ENCODE measurements around the gene DACT3. TPM values are rescaled to one million over a fixed set of nuclear protein-coding genes. Genes with fewer than 3 reads are reported as not detected.

Gene DACT3
- total RNA-seq, 1 experiment from 2014 or later: 0.75 TPM

DNA sequence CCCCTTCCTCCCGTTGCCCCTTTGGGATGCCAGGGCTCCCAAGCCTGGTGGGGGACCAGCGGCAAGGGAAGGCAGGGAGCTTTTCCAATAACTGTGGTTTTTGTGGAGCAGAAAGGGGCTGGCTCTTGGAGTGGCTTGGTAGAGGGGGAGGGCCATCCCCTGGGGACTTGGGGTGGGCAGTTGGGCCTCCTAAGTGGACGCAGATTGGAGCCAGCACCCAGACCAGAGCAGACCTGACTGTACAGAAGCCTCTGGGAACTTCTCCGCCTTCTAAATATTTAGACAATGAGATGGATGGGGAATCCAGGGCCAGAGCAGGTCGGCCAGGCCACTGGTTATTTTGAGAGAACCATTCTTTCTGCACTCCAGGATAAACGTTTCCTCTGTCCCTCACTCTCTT is 40.3 kb downstream of the DACT3 start:
- Mint-ChIP-seq H3K36me3 (ENCODE audit: insufficient read depth, unreplicated experiment) (no peaks in the 10 kb centered on the region), H3K4me3 (ENCODE audit: unreplicated experiment) (no peak overlapping the region), H3K9me3 (ENCODE audit: unreplicated experiment) (no peaks in the 10 kb centered on the region), H3K4me1 (ENCODE audit: low read depth, unreplicated experiment) (no peaks in the 10 kb centered on the region), H3K27me3 (ENCODE audit: insufficient read depth, unreplicated experiment) (no peaks in the 10 kb centered on the region), H3K27ac (ENCODE audit: unreplicated experiment) (no peak overlapping the region)
- intact Hi-C loops (cut with micrococcal nuclease; ENCODE audit: unreplicated experiment): no loop called here
- Histone ChIP-seq H3K27me3 (replicated peaks; ENCODE audit: control insufficient read depth, insufficient read depth, low read length) (no peaks in the 10 kb centered on the region), H3K4me1 (peaks cover 14% of the 10 kb centered on the region), H3K36me3 (ENCODE audit: control insufficient read depth, insufficient read depth, low read length) (no peaks in the 10 kb centered on the region), H3K9me3 (no peaks in the 10 kb centered on the region), H3K4me3 (ENCODE audit: low read depth, low read length) (no peak overlapping the region)
- TF ChIP-seq, protein P1, sequence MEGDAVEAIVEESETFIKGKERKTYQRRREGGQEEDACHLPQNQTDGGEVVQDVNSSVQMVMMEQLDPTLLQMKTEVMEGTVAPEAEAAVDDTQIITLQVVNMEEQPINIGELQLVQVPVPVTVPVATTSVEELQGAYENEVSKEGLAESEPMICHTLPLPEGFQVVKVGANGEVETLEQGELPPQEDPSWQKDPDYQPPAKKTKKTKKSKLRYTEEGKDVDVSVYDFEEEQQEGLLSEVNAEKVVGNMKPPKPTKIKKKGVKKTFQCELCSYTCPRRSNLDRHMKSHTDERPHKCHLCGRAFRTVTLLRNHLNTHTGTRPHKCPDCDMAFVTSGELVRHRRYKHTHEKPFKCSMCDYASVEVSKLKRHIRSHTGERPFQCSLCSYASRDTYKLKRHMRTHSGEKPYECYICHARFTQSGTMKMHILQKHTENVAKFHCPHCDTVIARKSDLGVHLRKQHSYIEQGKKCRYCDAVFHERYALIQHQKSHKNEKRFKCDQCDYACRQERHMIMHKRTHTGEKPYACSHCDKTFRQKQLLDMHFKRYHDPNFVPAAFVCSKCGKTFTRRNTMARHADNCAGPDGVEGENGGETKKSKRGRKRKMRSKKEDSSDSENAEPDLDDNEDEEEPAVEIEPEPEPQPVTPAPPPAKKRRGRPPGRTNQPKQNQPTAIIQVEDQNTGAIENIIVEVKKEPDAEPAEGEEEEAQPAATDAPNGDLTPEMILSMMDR (IDR thresholded peaks at IDR 0.05; ENCODE audit: insufficient read depth in 1 of 2, low read depth in 1 of 2, low read length in 1 of 2, severe bottlenecking in 1 of 2, unreplicated experiment in 1 of 2): no peak
- no TSS peak for BruUV-seq (replicated peaks)
- CTCF ChIA-PET: interaction anchor here (1.1 kb wide), 1 partner anchor 41 kb away, joined by 4 read pairs; no protein-coding TSS in a partner anchor
- POLR2A ChIA-PET: no interaction called here
- no peak for DNase-seq

DNA sequence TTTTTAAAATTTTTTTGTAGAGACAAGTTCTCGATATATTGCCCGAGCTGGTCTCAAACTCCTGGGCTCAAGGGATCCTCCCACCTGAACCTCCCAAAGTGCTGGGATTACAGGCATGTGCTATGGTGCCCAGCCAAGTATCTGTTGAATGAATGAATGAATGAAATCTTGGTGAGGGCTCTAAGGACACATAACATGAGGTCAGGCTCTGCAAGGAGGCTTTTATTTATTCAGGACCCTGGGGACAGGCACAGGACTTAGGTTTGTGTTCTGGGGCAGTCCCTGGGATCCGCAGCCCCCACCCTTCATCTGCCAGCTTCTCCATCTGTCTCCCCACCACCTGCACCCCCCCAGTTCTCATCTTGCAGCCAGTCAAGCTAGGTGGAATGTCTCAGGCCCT is 40.7 kb downstream of the DACT3 start:
- no peak for DNase-seq
- no peak overlapping the region for H3K4me3 ChIP-seq (ENCODE audit: low read depth, low read length)
- POLR2A ChIA-PET: no interaction called here
- H3K4me3 Mint-ChIP-seq (ENCODE audit: unreplicated experiment): no peak overlapping the region
- no peaks in the 10 kb centered on the region for H3K27me3 Mint-ChIP-seq (ENCODE audit: insufficient read depth, unreplicated experiment)
- no peaks in the 10 kb centered on the region for H3K9me3 ChIP-seq
- TF ChIP-seq, protein P1 (IDR thresholded peaks at IDR 0.05; ENCODE audit: insufficient read depth in 1 of 2, low read depth in 1 of 2, low read length in 1 of 2, severe bottlenecking in 1 of 2, unreplicated experiment in 1 of 2): no peak
- no peak overlapping the region for H3K27ac Mint-ChIP-seq (ENCODE audit: unreplicated experiment)
- intact Hi-C loops (cut with micrococcal nuclease; ENCODE audit: unreplicated experiment): no loop called here
- no peaks in the 10 kb centered on the region for H3K27me3 ChIP-seq (replicated peaks; ENCODE audit: control insufficient read depth, insufficient read depth, low read length)
- H3K36me3 ChIP-seq (ENCODE audit: control insufficient read depth, insufficient read depth, low read length): no peaks in the 10 kb centered on the region
- BruUV-seq (replicated peaks): no TSS peak
- CTCF ChIA-PET: interaction anchor here (0.5 kb wide), 1 partner anchor 93 kb away, joined by 7 read pairs; no protein-coding TSS in a partner anchor
- no peaks in the 10 kb centered on the region for H3K4me1 Mint-ChIP-seq (ENCODE audit: low read depth, unreplicated experiment)
- no peaks in the 10 kb centered on the region for H3K9me3 Mint-ChIP-seq (ENCODE audit: unreplicated experiment)
- no peaks in the 10 kb centered on the region for H3K36me3 Mint-ChIP-seq (ENCODE audit: insufficient read depth, unreplicated experiment)
- H3K4me1 ChIP-seq: peaks cover 14% of the 10 kb centered on the region

DNA sequence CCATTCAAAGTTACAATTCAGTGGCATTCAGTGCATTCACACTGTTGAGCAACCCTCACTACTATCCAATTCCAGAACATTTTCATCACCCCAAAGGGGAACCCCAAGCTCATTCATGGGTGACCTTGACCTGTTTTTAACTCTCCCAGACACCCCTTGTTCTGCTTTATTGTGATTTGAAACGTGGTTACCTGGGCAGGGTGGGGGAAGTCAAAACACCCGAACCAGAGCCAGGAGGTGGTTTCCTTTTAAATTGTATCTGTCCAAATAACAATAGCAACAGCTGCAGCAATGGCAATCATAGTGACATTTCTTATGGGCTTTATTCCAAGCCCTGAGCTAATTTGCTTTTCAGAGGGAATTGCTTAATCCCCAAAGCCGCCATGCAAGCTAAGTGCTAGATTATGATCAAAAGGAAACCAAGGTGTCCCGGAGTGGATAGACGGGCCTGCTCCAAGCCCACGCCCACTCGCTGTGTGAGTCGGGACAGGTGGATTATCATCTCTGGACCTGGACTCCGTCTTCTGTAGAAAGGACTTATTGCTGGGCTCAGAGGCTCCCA is 42.2 kb downstream of the DACT3 start:
- Mint-ChIP-seq H3K27me3 (ENCODE audit: insufficient read depth, unreplicated experiment) (no peaks in the 10 kb centered on the region), H3K27ac (ENCODE audit: unreplicated experiment) (no peak overlapping the region), H3K36me3 (ENCODE audit: insufficient read depth, unreplicated experiment) (peaks cover 5% of the 10 kb centered on the region), H3K9me3 (ENCODE audit: unreplicated experiment) (no peaks in the 10 kb centered on the region), H3K4me1 (ENCODE audit: low read depth, unreplicated experiment) (peaks cover 6% of the 10 kb centered on the region), H3K4me3 (ENCODE audit: unreplicated experiment) (no peak overlapping the region)
- Histone ChIP-seq H3K9me3 (no peaks in the 10 kb centered on the region), H3K4me3 (ENCODE audit: low read depth, low read length) (no peak overlapping the region), H3K27me3 (replicated peaks; ENCODE audit: control insufficient read depth, insufficient read depth, low read length) (no peaks in the 10 kb centered on the region), H3K4me1 (peaks cover 14% of the 10 kb centered on the region), H3K36me3 (ENCODE audit: control insufficient read depth, insufficient read depth, low read length) (no peaks in the 10 kb centered on the region)
- intact Hi-C loops (cut with micrococcal nuclease; ENCODE audit: unreplicated experiment): no loop called here
- ChIA-PET POLR2A (no interaction called here), CTCF (interaction anchor here (0.6 to 3.2 kb wide), 2 partner anchors 43 to 53 kb away, joined by 4 to 117 read pairs; partner anchors contain the start of gene DACT3)
- BruUV-seq (replicated peaks): no TSS peak
- TF ChIP-seq, protein P1 (IDR thresholded peaks at IDR 0.05; ENCODE audit: insufficient read depth in 1 of 2, low read depth in 1 of 2, low read length in 1 of 2, severe bottlenecking in 1 of 2, unreplicated experiment in 1 of 2): no peak
- DNase-seq: no peak

Data from Caco-2 (cell line).